H1 (cell line): ENCODE results near the gene MPDZ. TPM values are rescaled to one million over a fixed set of nuclear protein-coding genes. Genes with fewer than 3 reads are reported as not detected.

Experiments used
- NANOG ChIP-seq: IDR thresholded peaks from 2 replicates; pipeline ENCODE4 v1.6.1; 2011; ENCODE audit warnings: low read length, low read depth, mild to moderate bottlenecking, inconsistent platforms; ENCODE audit not compliant: insufficient read depth, poor library complexity, severe bottlenecking
- NRF1 ChIP-seq: IDR thresholded peaks from 2 replicates; pipeline ENCODE4 v1.6.1; 2011; ENCODE audit warnings: mild to moderate bottlenecking, low read depth, low read length, improper control_type of control experiment
- SP4 ChIP-seq: IDR thresholded peaks from 2 replicates; pipeline ENCODE4 v1.6.1; 2012; ENCODE audit warnings: low read length, inconsistent platforms
- polyA plus RNA-seq, 7 experiments: library from polyadenylated mRNA; depleted of rRNA in 3 of 7; stranded (reverse) in 5 of 7; unstranded in 2 of 7; fragments of >200 nt in 5 of 7; fragments of 200-250 nt in 2 of 7; gene quantifications; 1 replicate in 5 of 7; 2 replicates in 1 of 7; 4 replicates in 1 of 7; pipeline versions ENCODE4 v1.2.1 to v1.2.3, GENCODE V29; 2011 to 2013; ENCODE audit warnings: missing spikeins in 2 of 7, mixed read lengths in 2 of 7
- total RNA-seq: library from RNA; stranded (reverse); fragmentation: NEBNext Ultra II Directional; extraction: Animal tissue kit (Norgen Biotek cat#: 25700); gene quantifications from 2 replicates; pipeline ENCODE4 v1.2.1, GENCODE V29; 2021
- TF ChIP-seq, protein P1 (sequence below): IDR thresholded peaks from 2 replicates; pipeline ENCODE4 v1.6.1; 2011; ENCODE audit warnings: low read length, improper control_type of control experiment

MPDZ gene
- total and polyA plus RNA-seq, 2 of the 8 experiments (the other 6 are each of a cell fraction or from before 2014, with no cell fraction given) = 14.6 to 39.4 TPM

DNA sequence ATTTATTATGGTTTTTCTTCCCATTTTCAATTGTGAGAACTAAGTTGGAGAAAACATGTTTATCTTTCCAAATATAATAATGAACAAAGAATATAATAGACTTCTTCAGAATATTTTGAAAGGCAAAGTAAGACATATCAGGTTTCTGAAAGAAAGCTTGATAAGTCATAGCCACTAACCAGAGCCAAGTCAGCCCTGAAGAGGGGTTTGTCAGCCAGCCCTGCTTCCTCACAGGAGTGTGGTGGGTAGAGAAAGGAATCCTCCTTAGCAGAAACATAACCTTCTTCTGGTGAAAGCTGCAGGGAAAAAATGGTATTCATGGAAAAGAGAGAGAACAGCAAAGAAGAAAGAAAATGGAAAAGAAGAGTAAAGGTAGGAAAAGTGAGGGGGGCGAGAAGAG, 93.4 kb downstream of the MPDZ start (continued):
- TF ChIP-seq NRF1 (no peak), NANOG (no peak), SP4 (no peak)
- TF ChIP-seq, protein P1, sequence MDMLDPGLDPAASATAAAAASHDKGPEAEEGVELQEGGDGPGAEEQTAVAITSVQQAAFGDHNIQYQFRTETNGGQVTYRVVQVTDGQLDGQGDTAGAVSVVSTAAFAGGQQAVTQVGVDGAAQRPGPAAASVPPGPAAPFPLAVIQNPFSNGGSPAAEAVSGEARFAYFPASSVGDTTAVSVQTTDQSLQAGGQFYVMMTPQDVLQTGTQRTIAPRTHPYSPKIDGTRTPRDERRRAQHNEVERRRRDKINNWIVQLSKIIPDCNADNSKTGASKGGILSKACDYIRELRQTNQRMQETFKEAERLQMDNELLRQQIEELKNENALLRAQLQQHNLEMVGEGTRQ = no peak
